K562 (cell line): Measurements from ENCODE around the gene HNRNPH1. TPM values are rescaled to one million over a fixed set of nuclear protein-coding genes. Genes with fewer than 3 reads are reported as not detected.

Experiments used
- ARHGAP35 ChIP-seq: fragments of 450-650 bp; IDR thresholded peaks from 2 replicates; pipeline ENCODE4 v1.6.1; 2018; ENCODE audit not compliant: partially characterized antibody
- BCL6 ChIP-seq: fragments of 250-450 bp; sonication (Bioruptor Pico); IDR thresholded peaks from 2 replicates; pipeline ENCODE4 v1.4.0; 2020
- BCLAF1 ChIP-seq, 2 experiments: fragments of 450-650 bp in 1 of 2; IDR thresholded peaks; 2 replicates each; pipeline ENCODE4 v1.6.1; 2011 to 2017; ENCODE audit warnings: low read depth in 2 of 2, antibody characterized with exemption in 1 of 2, borderline replicate concordance in 1 of 2, low read length in 1 of 2, mild to moderate bottlenecking in 1 of 2, mixed read lengths in 1 of 2; ENCODE audit not compliant: control insufficient read depth in 1 of 2
- CTCF ChIP-seq, 3 experiments: IDR thresholded peaks in 2 of 3; conservative IDR thresholded peaks in 1 of 3; 2 replicates each; pipeline ENCODE4 v1.5.1; 2011 to 2012; ENCODE audit warnings: low read length in 3 of 3, mild to moderate bottlenecking in 3 of 3, control low read depth in 2 of 3, improper control_type of control experiment in 1 of 3, inconsistent platforms in 1 of 3, low read depth in 1 of 3, mixed read lengths in 1 of 3, moderate library complexity in 1 of 3; ENCODE audit not compliant: insufficient read depth in 2 of 3
- ERF ChIP-seq: fragments of 450-650 bp; formaldehyde crosslinking; IDR thresholded peaks from 2 replicates; pipeline ENCODE4 v1.4.0; 2020; ENCODE audit warnings: mild to moderate bottlenecking, mixed read lengths
- ETV5 ChIP-seq: sonication (generic); formaldehyde crosslinking; IDR thresholded peaks from 2 replicates; pipeline ENCODE4 v1.4.0; 2020; ENCODE audit warnings: low read depth, mild to moderate bottlenecking, missing genetic modification reagents
- FOXP1 ChIP-seq: sonication (generic); formaldehyde crosslinking; IDR thresholded peaks from 2 replicates; pipeline ENCODE4 v1.8.0; 2022; ENCODE audit warnings: mild to moderate bottlenecking, missing genetic modification reagents
- MAFK ChIP-seq: IDR thresholded peaks from 2 replicates; pipeline ENCODE4 v1.6.1; 2011; ENCODE audit warnings: low read length, improper control_type of control experiment
- NRF1 ChIP-seq, 2 experiments: fragments of 450-650 bp; IDR thresholded peaks in 1 of 2; conservative IDR thresholded peaks in 1 of 2; 2 replicates each; pipeline ENCODE4 v1.6.1; 2014; ENCODE audit warnings: mild to moderate bottlenecking in 2 of 2
- PCBP2 ChIP-seq: fragments of 200-400 bp; formaldehyde crosslinking; IDR thresholded peaks from 2 replicates; pipeline ENCODE4 v1.6.1; 2018; ENCODE audit warnings: low read length, low read depth, mild to moderate bottlenecking, moderate library complexity; ENCODE audit not compliant: poor library complexity, severe bottlenecking
- PTRF ChIP-seq: fragments of 450-650 bp; IDR thresholded peaks from 2 replicates; pipeline ENCODE4 v1.6.1; 2016; ENCODE audit warnings: mild to moderate bottlenecking, missing genetic modification characterization, missing compliant biosample characterization
- RCOR1 ChIP-seq, 2 experiments: IDR thresholded peaks; 2 replicates each; pipeline ENCODE4 v1.6.1; 2012; ENCODE audit warnings: low read depth in 2 of 2, low read length in 2 of 2, borderline replicate concordance in 1 of 2, improper control_type of control experiment in 1 of 2
- SMARCE1 ChIP-seq: fragments of 450-650 bp; IDR thresholded peaks from 2 replicates; pipeline ENCODE4 v1.7.1; 2016; ENCODE audit warnings: mild to moderate bottlenecking
- TARDBP ChIP-seq: fragments of 450-650 bp; IDR thresholded peaks from 2 replicates; pipeline ENCODE4 v1.6.1; 2016
- TGIF2 ChIP-seq: sonication (generic); formaldehyde crosslinking; IDR thresholded peaks from 2 replicates; pipeline ENCODE4 v1.8.1; 2022; ENCODE audit warnings: mild to moderate bottlenecking, missing genetic modification reagents, moderate library complexity
- ZNF146 ChIP-seq: IDR thresholded peaks from one replicate; pipeline ENCODE4 v1.6.1; 2018; ENCODE audit warnings: missing compliant biosample characterization; ENCODE audit not compliant: unreplicated experiment
- ZNF174 ChIP-seq: fragments of 250-450 bp; sonication (Bioruptor Pico); IDR thresholded peaks from 2 replicates; pipeline ENCODE4 v1.4.0; 2020; ENCODE audit warnings: mild to moderate bottlenecking
- ZNF197 ChIP-seq: fragments of 200-800 bp; sonication (Bioruptor generic); IDR thresholded peaks from 2 replicates; pipeline ENCODE4 v1.6.1; 2016; ENCODE audit warnings: low read depth, missing genetic modification characterization, missing compliant biosample characterization
- ZNF347 ChIP-seq: fragments of 450-650 bp; formaldehyde crosslinking; IDR thresholded peaks from 2 replicates; pipeline ENCODE4 v1.4.0; 2020; ENCODE audit warnings: low read depth, mild to moderate bottlenecking, moderate library complexity
- polyA plus RNA-seq, 8 experiments: library from polyadenylated mRNA; depleted of rRNA in 4 of 8; stranded (reverse) in 5 of 8; unstranded in 3 of 8; fragments of >200 nt; fragmentation: Nextera tagmentation in 2 of 8; fragmentation: Illumina TruSeq in 1 of 8; extraction: Ambion mirVana in 2 of 8; extraction: Trizol in 1 of 8; gene quantifications; 2 replicates each; pipeline versions ENCODE4 v1.2.1 to v1.2.3, GENCODE V29; 2011 to 2014; ENCODE audit warnings: inconsistent platforms in 1 of 8, missing spikeins in 1 of 8
- total RNA-seq, 7 experiments: library from RNA; depleted of rRNA in 6 of 7; stranded (reverse); fragments of >200 nt in 6 of 7; fragmentation: Illumina TruSeq in 2 of 7; extraction: Trizol in 2 of 7; gene quantifications; 2 replicates each; pipeline versions ENCODE4 v1.2.1 to v1.2.3, GENCODE V29; 2011 to 2021; ENCODE audit warnings: low replicate concordance in 1 of 7
- TF ChIP-seq, protein P1 (sequence below): fragments of 250-450 bp; sonication (Bioruptor Pico); IDR thresholded peaks from 2 replicates; pipeline ENCODE4 v1.4.0; 2020; ENCODE audit warnings: mild to moderate bottlenecking, moderate library complexity
- TF ChIP-seq, protein P2 (sequence below): sonication (generic); formaldehyde crosslinking; IDR thresholded peaks from 2 replicates; pipeline ENCODE4 v1.8.0; 2022; ENCODE audit warnings: missing genetic modification reagents, mild to moderate bottlenecking, borderline replicate concordance

Gene HNRNPH1
- total and polyA plus RNA-seq, 9 of the 15 experiments (the other 6 are each of a cell fraction or from before 2014, with no cell fraction given) = 103 to 656 (median 561) TPM

DNA sequence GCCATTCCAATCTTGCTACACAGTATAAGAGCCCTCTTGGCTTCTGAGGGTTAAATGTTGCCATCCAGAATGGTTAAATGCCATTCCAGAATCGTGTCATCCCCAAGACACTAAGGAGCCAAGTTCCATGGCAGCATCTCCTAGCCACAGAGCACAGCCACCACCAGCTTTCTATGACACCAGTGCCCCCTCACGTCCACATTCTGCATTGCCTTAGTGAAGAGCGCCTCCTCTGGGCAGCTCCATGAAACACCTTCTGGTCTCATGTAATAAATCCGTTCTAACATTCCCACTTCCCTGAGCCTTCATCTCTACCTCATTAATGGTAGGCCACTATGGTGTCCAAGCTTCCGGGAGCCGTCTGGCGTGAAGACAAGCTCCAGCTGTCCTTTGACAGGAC, 44.9 kb upstream of the HNRNPH1 start (continued):
- TF ChIP-seq NRF1 (conservative IDR thresholded peaks at IDR 0.05 in 1 of 2, IDR thresholded peaks at IDR 0.05 in 1 of 2) (no peak), TGIF2 (no peak), RCOR1 (IDR thresholded peaks at IDR 0.05; ENCODE audit: borderline replicate concordance in 1 of 2, low read depth in 2 of 2, low read length in 2 of 2) (peak; percentile 34 to 79; a peak in 1 of 4 replicates), ERF (CRISPR knock-in tag) (no peak), TARDBP (no peak), MAFK (no peak), ZNF174 (CRISPR knock-in tag) (no peak), ZNF197 (CRISPR knock-in tag) (no peak), ZNF146 (CRISPR knock-in tag) (no peak), BCL6 (CRISPR knock-in tag) (no peak), PCBP2 (no peak), BCLAF1 (IDR thresholded peaks at IDR 0.05; ENCODE audit: borderline replicate concordance in 1 of 2, control insufficient read depth in 1 of 2, low read depth in 2 of 2, low read length in 1 of 2) (no peak), PTRF (tag) (no peak), ZNF347 (CRISPR knock-in tag) (no peak), ETV5 (CRISPR knock-in tag) (no peak), SMARCE1 (no peak), CTCF (IDR thresholded peaks at IDR 0.05 in 2 of 3, conservative IDR thresholded peaks at IDR 0.05 in 1 of 3; ENCODE audit: insufficient read depth in 2 of 3, low read depth in 1 of 3, low read length in 3 of 3) (peak; percentile 100), FOXP1 (CRISPR knock-in tag) (0 out of 2 replicates have a peak, but pooled peaks have one; percentile 27), ARHGAP35 (no peak)
- TF ChIP-seq, protein P1, sequence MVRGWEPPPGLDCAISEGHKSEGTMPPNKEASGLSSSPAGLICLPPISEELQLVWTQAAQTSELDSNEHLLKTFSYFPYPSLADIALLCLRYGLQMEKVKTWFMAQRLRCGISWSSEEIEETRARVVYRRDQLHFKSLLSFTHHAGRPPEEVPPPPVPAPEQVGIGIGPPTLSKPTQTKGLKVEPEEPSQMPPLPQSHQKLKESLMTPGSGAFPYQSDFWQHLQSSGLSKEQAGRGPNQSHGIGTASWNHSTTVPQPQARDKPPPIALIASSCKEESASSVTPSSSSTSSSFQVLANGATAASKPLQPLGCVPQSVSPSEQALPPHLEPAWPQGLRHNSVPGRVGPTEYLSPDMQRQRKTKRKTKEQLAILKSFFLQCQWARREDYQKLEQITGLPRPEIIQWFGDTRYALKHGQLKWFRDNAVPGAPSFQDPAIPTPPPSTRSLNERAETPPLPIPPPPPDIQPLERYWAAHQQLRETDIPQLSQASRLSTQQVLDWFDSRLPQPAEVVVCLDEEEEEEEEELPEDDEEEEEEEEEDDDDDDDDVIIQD (CRISPR knock-in tag) = no peak
- TF ChIP-seq, protein P2, sequence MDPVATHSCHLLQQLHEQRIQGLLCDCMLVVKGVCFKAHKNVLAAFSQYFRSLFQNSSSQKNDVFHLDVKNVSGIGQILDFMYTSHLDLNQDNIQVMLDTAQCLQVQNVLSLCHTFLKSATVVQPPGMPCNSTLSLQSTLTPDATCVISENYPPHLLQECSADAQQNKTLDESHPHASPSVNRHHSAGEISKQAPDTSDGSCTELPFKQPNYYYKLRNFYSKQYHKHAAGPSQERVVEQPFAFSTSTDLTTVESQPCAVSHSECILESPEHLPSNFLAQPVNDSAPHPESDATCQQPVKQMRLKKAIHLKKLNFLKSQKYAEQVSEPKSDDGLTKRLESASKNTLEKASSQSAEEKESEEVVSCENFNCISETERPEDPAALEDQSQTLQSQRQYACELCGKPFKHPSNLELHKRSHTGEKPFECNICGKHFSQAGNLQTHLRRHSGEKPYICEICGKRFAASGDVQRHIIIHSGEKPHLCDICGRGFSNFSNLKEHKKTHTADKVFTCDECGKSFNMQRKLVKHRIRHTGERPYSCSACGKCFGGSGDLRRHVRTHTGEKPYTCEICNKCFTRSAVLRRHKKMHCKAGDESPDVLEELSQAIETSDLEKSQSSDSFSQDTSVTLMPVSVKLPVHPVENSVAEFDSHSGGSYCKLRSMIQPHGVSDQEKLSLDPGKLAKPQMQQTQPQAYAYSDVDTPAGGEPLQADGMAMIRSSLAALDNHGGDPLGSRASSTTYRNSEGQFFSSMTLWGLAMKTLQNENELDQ (CRISPR knock-in tag) = no peak
